ENCODE results near the gene JUN. TPM values are rescaled to one million over a fixed set of nuclear protein-coding genes. Genes with fewer than 3 reads are reported as not detected.

JUN gene
- total RNA-seq, 1 experiment from 2014 or later, result 14.2 TPM

DNA sequence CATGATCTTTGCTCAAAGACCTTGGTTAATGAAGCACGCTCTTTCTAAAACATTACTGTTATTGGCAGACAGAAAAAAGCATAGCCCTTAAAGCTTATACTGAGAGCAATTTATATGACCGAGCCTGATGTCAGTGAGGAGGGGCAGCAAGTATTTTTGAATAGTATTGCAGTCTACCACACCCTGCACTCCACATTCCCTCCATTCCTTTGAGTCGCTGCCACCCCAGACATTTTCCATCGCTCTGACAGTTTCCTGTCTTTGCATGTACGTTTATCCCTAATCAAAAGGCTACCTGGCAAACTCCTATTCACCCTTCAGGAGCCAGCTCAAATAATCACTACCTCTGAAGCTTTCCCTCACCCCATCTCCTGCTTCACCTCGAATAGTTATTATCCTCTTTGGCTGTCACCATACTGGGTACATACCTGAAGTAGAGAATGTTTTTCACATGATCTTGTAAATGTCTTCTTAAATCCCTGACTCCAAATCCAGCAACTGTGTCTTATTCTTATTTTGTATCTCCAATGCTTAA is 5.5 kb upstream of the JUN start:
- Histone ChIP-seq H4K20me1 (ENCODE audit: control insufficient read depth, insufficient read depth, insufficient read length) (no peaks in the 10 kb centered on the region), H3K9ac (ENCODE audit: extremely low read depth, insufficient read length, low read length) (no peak overlapping the region), H3K27me3 (ENCODE audit: insufficient read depth, low read length) (peaks cover 3% of the 10 kb centered on the region; the same call in 1 of the 2 replicates), H2BK20ac (ENCODE audit: low read depth, low read length, poor library complexity, severe bottlenecking) (no peak overlapping the region), H2AFZ (ENCODE audit: low read length) (no peak overlapping the region), H3K27ac (ENCODE audit: insufficient read length, low read depth, low read length) (no peak overlapping the region), H2BK12ac (ENCODE audit: insufficient read length, low read depth, low read length) (no peak overlapping the region), H3K9me3 (ENCODE audit: control insufficient read depth, low read depth, low read length) (no peaks in the 10 kb centered on the region), H3K79me2 (ENCODE audit: insufficient read depth, low read length) (no peaks in the 10 kb centered on the region), H3K4me2 (ENCODE audit: insufficient read depth, insufficient read length, low read length) (no peak overlapping the region), H3K14ac (ENCODE audit: insufficient read depth, low read length) (no peak overlapping the region), H3K23me2 (ENCODE audit: insufficient read length, low read depth, low read length, poor library complexity, severe bottlenecking) (peaks cover 12% of the 10 kb centered on the region), H2BK120ac (ENCODE audit: low read depth, low read length, poor library complexity, severe bottlenecking) (no peak overlapping the region), H4K8ac (replicated peaks; ENCODE audit: insufficient read length, low read depth, low read length) (no peak overlapping the region), H2BK15ac (ENCODE audit: low read depth, low read length) (no peak overlapping the region), H3K4me1 (ENCODE audit: insufficient read depth, low read length) (peaks cover 5% of the 10 kb centered on the region; the same call in 1 of the 2 replicates), H2AK5ac (ENCODE audit: insufficient read length, low read length) (no peak overlapping the region), H3K18ac (ENCODE audit: insufficient read length, low read depth, low read length) (no peak overlapping the region), H3T11ph (ENCODE audit: low read length) (no peak overlapping the region), H3K23ac (ENCODE audit: insufficient read length, low read depth, low read length) (no peak overlapping the region), H4K5ac (ENCODE audit: insufficient read length, low read depth, low read length) (no peak overlapping the region), H3K4ac (ENCODE audit: low read depth, low read length) (no peak overlapping the region), H2BK5ac (ENCODE audit: insufficient read length, low read length) (no peak overlapping the region), H3K79me1 (ENCODE audit: insufficient read depth, low read depth, low read length, poor library complexity, severe bottlenecking) (no peaks in the 10 kb centered on the region), H4K91ac (ENCODE audit: insufficient read length, low read depth, low read length) (no peak overlapping the region), H3K56ac (ENCODE audit: insufficient read length, low read depth, low read length) (no peak overlapping the region)
- Mint-ChIP-seq H3K27ac (no peak overlapping the region), H3K9me3 (peaks cover 3 to 4% of the 10 kb centered on the region in 2 experiments; a peak in 3 of 5 replicates), H3K4me1 (peaks cover 11 to 13% of the 10 kb centered on the region in 2 experiments), H3K4me3 (no peak overlapping the region), H3K36me3 (ENCODE audit: insufficient read depth in 1 of 3, low read depth in 3 of 3) (no peaks in the 10 kb centered on the region), H3K27me3 (ENCODE audit: low read depth) (peaks cover 6% of the 10 kb centered on the region; the same call in 1 of the 2 replicates)
- TF ChIP-seq, protein P1, sequence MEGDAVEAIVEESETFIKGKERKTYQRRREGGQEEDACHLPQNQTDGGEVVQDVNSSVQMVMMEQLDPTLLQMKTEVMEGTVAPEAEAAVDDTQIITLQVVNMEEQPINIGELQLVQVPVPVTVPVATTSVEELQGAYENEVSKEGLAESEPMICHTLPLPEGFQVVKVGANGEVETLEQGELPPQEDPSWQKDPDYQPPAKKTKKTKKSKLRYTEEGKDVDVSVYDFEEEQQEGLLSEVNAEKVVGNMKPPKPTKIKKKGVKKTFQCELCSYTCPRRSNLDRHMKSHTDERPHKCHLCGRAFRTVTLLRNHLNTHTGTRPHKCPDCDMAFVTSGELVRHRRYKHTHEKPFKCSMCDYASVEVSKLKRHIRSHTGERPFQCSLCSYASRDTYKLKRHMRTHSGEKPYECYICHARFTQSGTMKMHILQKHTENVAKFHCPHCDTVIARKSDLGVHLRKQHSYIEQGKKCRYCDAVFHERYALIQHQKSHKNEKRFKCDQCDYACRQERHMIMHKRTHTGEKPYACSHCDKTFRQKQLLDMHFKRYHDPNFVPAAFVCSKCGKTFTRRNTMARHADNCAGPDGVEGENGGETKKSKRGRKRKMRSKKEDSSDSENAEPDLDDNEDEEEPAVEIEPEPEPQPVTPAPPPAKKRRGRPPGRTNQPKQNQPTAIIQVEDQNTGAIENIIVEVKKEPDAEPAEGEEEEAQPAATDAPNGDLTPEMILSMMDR (conservative IDR thresholded peaks at IDR 0.05), result no peak
- no peak for DNase-seq
- no CpG with 5 or more reads among the region's 6 CpGs for WGBS (ENCODE audit: extremely low coverage, insufficient read length, low lambda C conversion rate)

Data from H9 (cell line).